Activated T-cell treated with anti-CD3 and anti-CD28 coated beads for 24 hours (primary cell): ENCODE data around the gene OR51A7.
"Not testable (repeated sequence)": the region's sequence is repeated elsewhere in the genome, so short reads cannot be mapped to it uniquely, and the experiment has no call there.

Experiments
- DNase-seq: peaks from one replicate; pipeline ENCODE4 v3.0.0-alpha.2; 2020; ENCODE audit warnings: low read depth

The OR51A7 gene, protein sequence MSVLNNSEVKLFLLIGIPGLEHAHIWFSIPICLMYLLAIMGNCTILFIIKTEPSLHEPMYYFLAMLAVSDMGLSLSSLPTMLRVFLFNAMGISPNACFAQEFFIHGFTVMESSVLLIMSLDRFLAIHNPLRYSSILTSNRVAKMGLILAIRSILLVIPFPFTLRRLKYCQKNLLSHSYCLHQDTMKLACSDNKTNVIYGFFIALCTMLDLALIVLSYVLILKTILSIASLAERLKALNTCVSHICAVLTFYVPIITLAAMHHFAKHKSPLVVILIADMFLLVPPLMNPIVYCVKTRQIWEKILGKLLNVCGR

DNA sequence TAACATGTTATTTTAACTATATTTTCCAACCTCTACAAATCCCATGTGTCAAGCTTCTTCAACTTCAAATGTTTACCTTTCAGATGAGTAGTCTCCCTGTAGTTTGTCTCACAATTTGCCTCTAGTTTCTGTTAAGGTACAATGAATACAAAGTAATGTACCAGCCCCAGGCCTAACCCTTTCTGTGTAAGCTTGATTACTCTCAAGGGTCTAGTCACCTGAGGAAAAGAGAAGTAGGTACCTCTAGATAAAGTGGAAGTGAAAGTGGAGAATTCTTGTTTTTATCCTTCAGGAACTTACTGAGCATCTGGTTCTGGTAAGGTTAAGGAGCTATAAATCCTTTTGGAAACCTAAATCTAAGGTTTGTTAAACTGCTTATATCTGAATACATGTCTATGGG lies at the start of gene OR51A7:
Gene OR51A7, plus strand, starts transcription at position 300 of the 400 bp plus-strand sequence. CDS start 3,587 bp downstream, outside the sequence.
- DNase-seq: no peak

DNA sequence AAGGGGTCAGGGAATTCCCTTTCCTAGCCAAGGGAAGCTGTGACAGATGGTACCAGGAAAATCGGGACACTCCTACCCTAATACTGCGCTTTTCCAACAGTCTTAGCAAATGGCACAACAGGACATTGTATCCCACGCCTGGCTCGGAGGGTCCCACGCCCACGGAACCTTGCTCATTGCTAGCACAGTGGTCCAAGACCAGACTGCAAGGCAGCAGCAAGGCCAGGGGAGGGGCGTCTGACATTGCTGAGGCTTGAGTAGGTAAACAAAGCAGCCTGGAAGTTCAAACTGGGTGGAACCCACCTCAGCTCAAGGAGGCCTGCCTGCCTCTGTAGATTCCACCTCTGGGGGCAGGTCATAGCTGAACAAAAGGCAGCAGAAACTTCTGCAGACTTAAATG lies 49.3 kb upstream of the OR51A7 start:
- not testable (repeated sequence) for DNase-seq

DNA sequence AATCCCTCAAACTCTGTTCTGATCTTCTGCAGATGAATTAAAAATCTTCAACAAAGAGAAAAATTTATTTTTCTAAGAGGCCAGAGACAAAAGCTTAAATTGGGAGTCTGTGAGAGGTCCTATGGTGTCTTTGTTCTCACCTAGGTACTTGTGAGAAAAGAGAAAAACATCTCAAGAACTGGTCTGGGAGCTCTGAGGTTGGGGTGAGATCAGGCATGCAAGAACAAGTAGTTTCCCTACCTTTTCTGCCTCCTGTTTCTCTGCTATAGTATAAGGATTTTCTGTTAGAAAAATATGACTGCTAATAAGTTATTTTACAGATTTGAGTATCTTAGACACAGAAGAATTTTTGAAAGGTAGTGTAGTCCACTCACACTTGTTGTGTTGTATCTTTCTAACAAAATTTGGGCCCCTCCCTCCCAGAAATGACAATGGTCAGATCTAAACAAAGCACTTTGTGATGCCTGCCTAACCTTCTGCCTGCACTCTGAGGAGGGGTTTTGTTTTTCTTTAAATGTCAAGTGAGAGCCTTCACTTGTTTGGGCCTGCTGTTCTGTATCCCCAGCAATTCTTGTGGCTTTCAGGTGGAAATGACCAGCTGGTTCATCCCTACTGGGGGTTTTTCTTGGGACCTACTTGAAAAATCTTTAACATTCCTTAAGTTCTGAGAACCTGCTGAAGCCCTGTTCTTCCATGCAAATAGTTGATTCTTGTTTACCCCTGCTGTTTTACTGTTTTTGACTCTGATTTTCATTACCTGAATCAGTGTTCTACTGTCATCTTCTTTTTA lies 40.9 kb upstream of the OR51A7 start:
- no peak for DNase-seq

DNA sequence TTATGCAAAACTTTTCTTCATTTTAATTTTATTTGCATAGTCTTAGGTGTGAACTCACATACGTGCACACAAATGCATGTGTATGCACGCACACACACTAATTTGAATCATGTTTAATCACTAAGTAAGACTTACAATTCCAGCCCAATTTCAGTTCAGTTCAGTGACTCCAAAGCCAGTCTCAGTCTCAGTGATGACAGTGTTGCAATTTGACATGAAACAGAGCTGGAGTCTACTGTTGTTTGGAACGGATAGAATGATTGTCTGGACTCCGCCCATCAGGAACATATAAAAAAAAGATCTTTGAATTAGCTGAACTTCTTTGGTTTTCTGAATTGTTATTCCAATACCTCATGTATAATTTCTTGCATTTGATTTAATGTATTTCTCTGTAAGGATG lies 39.7 kb upstream of the OR51A7 start:
- DNase-seq: no peak

DNA sequence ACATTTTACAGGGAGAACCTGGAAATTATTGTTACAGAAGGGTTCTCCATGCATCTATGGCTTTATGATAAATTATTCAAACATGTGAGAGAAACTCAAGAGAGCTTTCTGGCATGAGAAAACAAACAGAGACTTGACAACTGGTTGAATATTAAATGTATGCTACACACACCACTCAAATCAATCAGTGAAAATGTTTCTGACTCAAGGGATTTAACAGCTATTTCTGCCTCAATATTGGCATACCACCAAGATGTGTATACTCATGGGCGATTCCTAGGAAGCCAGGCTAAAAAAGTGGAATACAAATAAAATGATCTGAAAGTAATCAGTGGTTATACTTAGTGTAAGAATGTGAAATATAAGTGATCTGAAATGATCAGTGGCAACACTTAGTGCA lies 37.7 kb upstream of the OR51A7 start:
- DNase-seq: no peak

DNA sequence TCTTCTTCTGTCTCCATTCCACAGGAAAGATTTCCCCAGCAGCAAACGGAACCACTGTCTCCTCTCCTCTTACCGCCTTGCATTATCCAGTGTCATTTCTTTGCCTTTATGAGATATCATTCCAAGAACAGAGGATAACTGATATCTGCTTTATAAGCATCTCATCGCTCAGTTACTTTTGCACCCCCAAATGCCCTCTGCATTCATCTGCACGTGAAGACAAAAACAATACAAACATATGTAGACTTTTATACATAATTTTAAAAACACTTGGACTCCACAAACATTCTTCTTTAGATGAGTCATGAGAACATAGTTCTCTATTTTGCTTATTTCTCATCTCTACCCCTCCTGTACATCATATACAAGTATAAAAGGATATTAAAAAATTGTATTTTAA lies 22.4 kb upstream of the OR51A7 start:
- no peak for DNase-seq

DNA sequence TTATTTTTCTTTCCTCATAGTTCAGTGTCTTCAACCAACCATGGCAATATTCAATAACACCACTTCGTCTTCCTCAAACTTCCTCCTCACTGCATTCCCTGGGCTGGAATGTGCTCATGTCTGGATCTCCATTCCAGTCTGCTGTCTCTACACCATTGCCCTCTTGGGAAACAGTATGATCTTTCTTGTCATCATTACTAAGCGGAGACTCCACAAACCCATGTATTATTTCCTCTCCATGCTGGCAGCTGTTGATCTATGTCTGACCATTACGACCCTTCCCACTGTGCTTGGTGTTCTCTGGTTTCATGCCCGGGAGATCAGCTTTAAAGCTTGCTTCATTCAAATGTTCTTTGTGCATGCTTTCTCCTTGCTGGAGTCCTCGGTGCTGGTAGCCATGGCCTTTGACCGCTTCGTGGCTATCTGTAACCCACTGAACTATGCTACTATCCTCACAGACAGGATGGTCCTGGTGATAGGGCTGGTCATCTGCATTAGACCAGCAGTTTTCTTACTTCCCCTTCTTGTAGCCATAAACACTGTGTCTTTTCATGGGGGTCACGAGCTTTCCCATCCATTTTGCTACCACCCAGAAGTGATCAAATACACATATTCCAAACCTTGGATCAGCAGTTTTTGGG lies 21.6 kb upstream of the OR51A7 start, which contains the start of gene OR51T1:
Gene OR51T1, plus strand, starts transcription at position 41 of the 641 bp plus-strand sequence. Its CDS starts 0 bp downstream, at position 41.
- DNase-seq: no peak

DNA sequence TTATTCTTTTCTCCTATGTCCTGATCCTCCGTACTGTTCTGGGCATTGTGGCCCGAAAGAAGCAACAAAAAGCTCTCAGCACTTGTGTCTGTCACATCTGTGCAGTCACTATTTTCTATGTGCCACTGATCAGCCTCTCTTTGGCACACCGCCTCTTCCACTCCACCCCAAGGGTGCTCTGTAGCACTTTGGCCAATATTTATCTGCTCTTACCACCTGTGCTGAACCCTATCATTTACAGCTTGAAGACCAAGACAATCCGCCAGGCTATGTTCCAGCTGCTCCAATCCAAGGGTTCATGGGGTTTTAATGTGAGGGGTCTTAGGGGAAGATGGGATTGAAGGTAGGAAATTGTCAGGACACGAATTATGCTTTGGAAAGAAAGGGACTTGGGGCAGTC lies 21.0 kb upstream of the OR51A7 start:
- DNase-seq: no peak

DNA sequence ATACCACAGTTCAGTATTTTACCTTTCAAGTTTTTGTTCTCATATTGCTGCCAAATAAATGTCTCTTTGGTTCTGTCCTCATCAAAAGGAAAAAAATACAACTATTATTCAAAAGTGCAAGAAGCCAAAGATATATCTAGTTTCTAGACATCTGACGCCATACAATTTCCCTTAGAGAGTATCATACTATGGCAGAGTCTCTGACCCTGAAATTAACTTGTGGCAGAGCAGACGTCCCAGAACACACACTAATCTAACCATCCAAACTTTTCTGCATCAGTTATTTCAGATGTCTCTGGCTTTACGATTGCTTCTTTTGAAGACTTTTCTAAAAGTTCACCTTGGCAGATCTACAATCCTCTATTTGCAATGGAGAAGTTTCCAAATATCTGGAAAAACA lies 19.2 kb upstream of the OR51A7 start:
- DNase-seq: no peak

DNA sequence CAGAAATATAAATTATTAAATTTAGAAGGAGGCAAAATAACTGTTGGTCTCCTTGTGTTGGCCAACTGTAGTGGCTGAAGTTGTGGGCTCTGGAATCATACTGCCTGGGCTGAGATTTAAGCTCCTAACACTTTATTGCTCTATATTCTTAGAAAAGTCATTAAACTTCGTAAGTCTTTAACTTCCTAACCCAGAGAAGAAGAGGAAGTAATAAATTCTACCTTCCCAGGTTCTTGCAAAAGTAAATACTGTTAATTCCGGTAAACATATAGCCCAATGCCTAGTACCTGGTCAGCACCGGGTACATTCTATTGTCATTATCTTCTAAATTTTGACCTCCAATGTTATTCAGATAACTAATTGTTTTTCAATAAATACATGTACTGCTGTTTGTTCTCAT lies 17.4 kb upstream of the OR51A7 start:
- DNase-seq: no peak

DNA sequence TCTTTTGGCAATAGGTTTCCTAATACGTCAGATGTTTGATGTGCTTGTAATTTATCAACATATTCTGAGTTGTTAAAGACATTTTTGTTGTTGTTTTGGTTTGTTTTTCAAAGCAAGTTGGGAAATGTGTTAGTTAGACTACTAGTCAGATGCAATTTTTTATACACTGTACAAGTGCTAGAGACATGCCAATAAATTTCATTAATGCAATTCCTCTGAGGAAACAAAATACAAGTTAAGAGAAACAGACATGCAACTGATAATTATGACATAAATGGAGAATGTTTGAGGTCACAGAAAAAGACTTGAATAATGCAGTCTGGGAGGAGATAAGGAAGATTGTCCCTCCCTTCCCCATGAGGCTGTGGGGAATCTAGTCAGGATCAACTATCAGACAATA lies 16.0 kb upstream of the OR51A7 start:
- DNase-seq: no peak

DNA sequence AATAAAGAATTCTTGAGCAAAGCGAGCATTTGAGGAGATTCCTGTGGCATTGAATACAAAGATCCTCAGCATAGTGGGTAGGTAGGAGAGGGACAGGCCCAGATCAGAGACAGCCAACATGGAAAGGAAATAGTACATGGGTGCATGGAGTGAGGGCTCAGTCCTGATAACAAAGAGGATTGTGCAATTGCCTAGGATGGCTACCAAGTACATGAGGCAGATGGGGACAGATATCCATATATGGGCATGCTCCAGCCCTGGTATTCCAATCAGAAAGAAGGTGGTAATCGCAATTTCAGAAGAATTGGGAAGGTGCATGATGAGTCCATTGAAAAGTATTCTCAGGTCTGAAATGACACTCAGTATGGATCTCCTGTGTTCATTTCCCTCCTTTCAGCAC lies 13.3 kb upstream of the OR51A7 start:
- DNase-seq: no peak

DNA sequence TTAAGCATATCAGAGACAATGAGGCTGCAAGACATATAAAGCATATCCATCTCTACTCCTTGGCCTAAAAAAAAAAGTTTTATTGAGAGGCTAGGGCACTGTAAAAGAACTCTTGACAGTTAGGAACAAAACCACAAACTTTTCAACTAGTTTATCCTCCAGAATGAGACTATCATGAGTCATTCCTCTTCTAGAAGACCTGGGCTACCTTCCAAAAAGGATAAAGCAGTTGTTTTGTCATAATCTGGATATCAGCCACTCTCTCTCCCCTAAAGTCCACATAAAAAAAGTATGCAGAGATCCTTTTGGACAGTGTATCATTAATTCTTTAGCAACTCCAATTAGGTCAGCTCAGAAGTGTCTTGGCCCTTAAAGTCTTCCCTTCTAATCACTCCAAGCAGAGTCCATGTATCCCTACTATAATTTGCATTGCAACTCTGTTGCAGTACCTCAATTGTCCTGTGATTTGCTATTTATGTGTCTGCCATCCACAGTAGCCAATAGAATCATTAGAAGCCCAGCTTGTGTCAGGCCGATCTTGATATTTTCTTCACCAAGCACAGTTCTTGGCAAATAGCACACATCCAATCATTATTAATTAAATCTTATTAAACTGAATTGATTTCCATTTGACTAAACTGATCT lies 11.5 kb upstream of the OR51A7 start:
- no peak for DNase-seq

DNA sequence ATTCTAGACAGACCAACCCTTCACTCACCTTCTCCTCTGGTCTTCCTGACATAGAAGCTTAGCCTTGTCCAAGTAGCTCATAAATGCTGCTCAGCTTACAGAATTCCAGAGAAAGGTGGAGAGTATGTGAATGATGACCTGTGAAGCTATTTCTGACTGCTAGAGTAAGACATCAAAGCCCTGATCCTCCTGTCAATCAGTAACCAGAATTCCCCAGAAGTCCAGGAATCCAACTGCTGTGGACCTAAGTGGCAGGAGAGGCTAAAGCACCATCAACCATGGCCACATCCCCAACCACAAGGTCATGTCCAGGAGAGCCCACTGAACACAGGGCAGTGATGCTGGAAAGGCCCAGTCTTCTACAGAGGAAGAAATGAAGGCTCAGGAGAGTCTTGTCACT lies 13.0 kb downstream of the OR51A7 start:
- no peak for DNase-seq

DNA sequence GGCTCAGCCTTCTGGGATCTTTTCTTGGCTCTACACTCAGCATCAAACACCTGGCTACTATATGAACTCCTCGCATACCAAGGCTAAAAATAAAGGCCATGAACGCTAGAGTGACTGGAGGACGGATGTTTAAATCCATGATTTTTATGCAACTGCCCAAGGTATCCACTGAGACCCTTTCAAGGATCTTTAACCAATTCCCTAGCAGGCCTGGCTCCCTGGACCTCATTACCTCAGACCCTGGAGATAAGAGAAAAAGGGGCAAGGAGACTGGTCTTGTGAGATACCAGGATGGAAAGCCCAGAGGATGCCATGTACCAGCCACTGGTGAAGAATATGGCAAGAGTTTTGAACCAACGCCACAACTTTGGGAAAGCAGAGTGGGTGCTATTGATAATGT lies 15.7 kb downstream of the OR51A7 start, which contains the start of gene OR51G2:
Gene OR51G2, minus strand, starts transcription at position 101 of the 400 bp plus-strand sequence. CDS start 3,687 bp downstream, outside the sequence.
- no peak for DNase-seq

DNA sequence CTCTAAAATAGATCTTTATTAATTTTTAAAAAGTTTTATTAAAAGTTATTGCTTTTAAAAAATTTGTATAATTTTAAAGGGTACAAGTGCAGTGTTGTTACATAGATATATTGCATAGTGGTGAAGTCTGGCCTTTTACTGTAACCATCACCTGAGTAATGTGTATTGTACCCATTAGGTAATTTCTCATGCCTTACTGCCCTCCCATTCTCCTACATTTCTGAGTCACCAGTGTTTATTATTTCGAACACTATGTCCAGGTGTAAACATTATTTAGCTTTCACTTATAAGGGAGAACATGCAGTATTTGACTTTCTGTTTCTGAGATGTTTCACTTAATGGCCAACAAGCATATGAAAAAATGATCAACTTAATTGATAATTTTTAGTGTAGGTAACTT lies 18.2 kb downstream of the OR51A7 start:
- no peak for DNase-seq

DNA sequence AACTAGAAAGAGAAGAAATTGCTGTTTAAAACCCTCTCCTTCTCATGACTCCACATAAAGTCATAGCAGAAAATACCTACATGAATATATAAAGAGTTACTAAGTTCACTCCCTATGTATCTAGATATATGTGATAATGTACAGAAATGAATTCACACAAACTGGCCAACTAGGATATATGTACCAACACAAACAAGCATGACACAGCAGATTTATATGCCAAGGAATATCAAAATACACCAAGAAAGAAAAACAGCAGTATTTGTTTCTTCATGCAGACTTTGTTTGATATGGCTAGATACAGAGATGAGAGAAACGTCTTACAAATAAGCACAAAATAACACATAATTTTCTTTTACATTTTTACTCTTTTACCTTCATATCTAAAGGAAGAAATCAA lies 18.7 kb downstream of the OR51A7 start:
- DNase-seq: no peak

DNA sequence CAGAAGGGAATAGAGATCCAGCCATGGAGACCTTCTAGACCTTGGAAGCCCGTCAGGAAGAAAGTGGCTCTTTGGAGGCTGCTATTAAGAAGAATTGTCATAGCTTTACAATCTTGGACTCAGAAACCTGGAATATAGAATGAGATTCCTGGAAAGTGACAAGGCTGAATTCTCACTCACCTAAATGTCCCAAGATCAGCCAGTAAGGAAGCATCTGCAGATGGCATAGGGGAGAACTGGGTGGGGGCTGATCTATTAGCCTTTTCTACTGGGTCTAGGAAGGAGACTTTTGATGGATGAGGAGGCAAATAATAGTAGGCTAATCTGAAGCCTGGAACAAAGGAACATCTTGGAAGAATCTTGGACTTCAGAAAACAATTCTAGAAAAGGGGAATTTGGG lies 20.7 kb downstream of the OR51A7 start, which contains the start of gene OR51G1:
Gene OR51G1, minus strand, starts transcription at position 101 of the 400 bp plus-strand sequence. Its CDS starts 0 bp downstream, at position 101.
- no peak for DNase-seq

DNA sequence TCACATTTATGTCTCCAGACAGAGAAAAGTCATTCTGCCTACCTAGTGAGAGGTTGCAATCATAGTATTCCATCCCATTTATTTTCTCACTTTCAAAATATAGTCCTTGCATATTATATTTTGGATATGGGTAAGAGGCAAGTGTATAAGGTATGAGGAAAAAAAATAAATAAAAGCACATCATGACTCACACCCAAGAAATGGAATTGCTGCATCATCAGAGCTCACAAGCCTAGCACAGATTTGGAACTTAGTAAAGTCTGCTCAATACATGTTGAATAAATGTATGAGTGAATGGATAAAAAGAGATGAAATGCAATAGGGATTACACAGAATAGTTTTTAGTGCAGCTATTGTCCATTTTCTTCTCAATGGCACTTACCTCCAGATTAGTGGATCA lies 23.0 kb downstream of the OR51A7 start:
- no peak for DNase-seq

DNA sequence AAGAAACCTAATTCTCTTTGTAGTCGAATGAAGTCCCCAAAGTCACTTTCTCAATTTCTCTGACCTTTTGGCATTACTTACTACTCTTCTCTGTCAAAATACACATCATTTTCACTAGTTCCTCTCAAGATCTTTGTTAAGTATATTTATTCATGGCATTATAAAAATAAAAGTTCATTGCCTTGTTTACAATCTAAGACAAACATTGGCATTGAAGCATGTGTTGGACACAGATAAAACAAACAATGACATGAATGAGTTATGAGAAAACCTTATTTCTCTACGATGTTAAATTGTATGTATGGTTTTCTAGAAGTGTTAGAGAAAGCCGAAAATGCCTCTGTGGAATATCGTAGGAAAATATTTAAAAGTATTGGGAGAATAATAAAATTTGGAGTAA lies 29.2 kb downstream of the OR51A7 start:
- DNase-seq: no peak

DNA sequence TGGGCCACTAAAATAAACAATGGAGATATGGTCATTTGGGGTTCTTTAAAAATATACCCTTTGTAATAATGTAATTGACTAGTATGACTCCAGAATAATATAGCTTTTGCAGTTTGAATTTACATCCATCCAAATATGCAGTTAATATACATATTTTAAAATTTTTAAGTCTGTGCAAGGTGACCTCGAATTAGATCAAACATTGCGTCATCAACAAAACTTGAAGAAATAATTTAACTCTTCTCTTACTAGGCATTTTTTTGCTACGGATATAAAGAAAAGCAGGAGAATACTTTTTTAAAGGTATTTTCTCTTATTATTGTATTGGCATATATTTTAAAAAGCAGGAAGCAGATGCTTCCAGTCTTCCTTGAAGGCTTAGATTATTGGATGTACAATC lies 33.2 kb downstream of the OR51A7 start:
- no peak for DNase-seq

DNA sequence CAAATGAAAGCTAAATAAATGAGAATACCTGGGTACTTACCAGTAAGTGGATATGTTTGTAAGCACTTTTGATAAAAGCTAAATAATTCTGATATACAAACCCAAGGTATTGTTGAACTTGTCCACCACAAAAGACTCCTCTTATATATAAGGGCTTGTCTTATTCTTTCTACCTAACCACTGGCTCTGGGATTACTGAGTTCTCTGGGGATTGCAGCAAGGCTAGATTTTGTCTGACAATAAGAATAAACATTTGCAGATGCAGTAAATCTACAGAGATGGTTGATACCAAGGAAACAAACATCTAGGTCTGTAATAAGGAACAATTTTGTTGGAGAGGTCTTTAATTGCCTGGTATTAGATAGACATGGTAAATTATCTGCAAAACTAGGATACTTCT lies 43.9 kb downstream of the OR51A7 start, which contains the start of gene OR51A4:
Gene OR51A4, minus strand, starts transcription at position 101 of the 400 bp plus-strand sequence. CDS start 505 bp downstream, outside the sequence.
- no peak for DNase-seq
